Measurements from ENCODE around the gene TSPAN19. TPM values are rescaled to one million over a fixed set of nuclear protein-coding genes. Genes with fewer than 3 reads are reported as not detected.

Gene TSPAN19
- total RNA-seq, 5 donors from 2014 or later (not counting 1 experiment from before 2014, with no cell fraction given): not detected

GRCh38 chr12:85029456-85029855, 6.6 kb downstream of the TSPAN19 start:
- POLR2A ChIA-PET: no interaction called here
- H3K27me3 Mint-ChIP-seq: peaks cover 0 to 7% of the 10 kb centered on the region in 2 donors
- peak in 1 of 35 experiments; percentile 4 for DNase-seq

GRCh38 chr12:85018098-85018497, 18.0 kb downstream of the TSPAN19 start:
- ChIA-PET CTCF (no interaction called here), POLR2A (no interaction called here)
- Mint-ChIP-seq H3K4me1 (no peaks in the 10 kb centered on the region), H3K27me3 (no peaks in the 10 kb centered on the region), H3K4me3 (no peak overlapping the region), H3K9me3 (no peaks in the 10 kb centered on the region), H3K27ac (no peak overlapping the region), H3K36me3 (no peaks in the 10 kb centered on the region)
- Histone ChIP-seq H3K4me3 (ENCODE audit: control insufficient read depth in 1 of 2, extremely low read depth in 1 of 2, low read length in 1 of 2) (no peak overlapping the region), H3K4me1 (ENCODE audit: control insufficient read depth in 1 of 2, extremely low read depth in 1 of 2, insufficient read depth in 2 of 2, low read length in 2 of 2) (no peaks in the 10 kb centered on the region), H3K9me3 (no peaks in the 10 kb centered on the region), H3K27me3 (replicated peaks in 1 of 2; ENCODE audit: control insufficient read depth in 2 of 2, extremely low read depth in 1 of 2, insufficient read depth in 2 of 2, low read length in 1 of 2) (no peaks in the 10 kb centered on the region), H3K36me3 (ENCODE audit: control insufficient read depth in 2 of 2, extremely low read depth in 1 of 2, insufficient read depth in 1 of 2, low read length in 1 of 2) (no peaks in the 10 kb centered on the region), H3K27ac (ENCODE audit: low read length) (no peak overlapping the region)
- WGBS (ENCODE audit: insufficient coverage): no CpG with 5 or more reads among the region's 2 CpGs
- DNase-seq (no peak), ATAC-seq (replicated peaks in 1 of 4) (no peak)

More at GRCh38 chr12:85029456-85029855, 6.6 kb downstream of the TSPAN19 start:
- no peak overlapping the region for H3K27ac Mint-ChIP-seq
- H3K27ac ChIP-seq (ENCODE audit: low read length): no peak overlapping the region
- no peaks in the 10 kb centered on the region for H3K4me1 ChIP-seq (ENCODE audit: control insufficient read depth in 1 of 2, extremely low read depth in 1 of 2, insufficient read depth in 2 of 2, low read length in 2 of 2)
- no peak overlapping the region for H3K4me3 Mint-ChIP-seq
- H3K36me3 ChIP-seq (ENCODE audit: control insufficient read depth in 2 of 2, extremely low read depth in 1 of 2, insufficient read depth in 1 of 2, low read length in 1 of 2): no peaks in the 10 kb centered on the region
- CTCF ChIA-PET: interaction anchor here (0.5 to 3.4 kb wide), 10 partner anchors 13 to 1338 kb away, joined by 3 to 15 read pairs (median 6); no protein-coding TSS in a partner anchor
- no peak for ATAC-seq (replicated peaks in 1 of 4)
- no peaks in the 10 kb centered on the region for H3K4me1 Mint-ChIP-seq
- H3K9me3 ChIP-seq: no peaks in the 10 kb centered on the region
- no peaks in the 10 kb centered on the region for H3K9me3 Mint-ChIP-seq
- H3K4me3 ChIP-seq (ENCODE audit: control insufficient read depth in 1 of 2, extremely low read depth in 1 of 2, low read length in 1 of 2): no peak overlapping the region
- H3K36me3 Mint-ChIP-seq: no peaks in the 10 kb centered on the region
- no peaks in the 10 kb centered on the region for H3K27me3 ChIP-seq (replicated peaks in 1 of 2; ENCODE audit: control insufficient read depth in 2 of 2, extremely low read depth in 1 of 2, insufficient read depth in 2 of 2, low read length in 1 of 2)

- H3K4me1 Mint-ChIP-seq: no peaks in the 10 kb centered on the region
- H3K4me3 Mint-ChIP-seq: no peak overlapping the region
- H3K27me3 ChIP-seq (replicated peaks in 1 of 2; ENCODE audit: control insufficient read depth in 2 of 2, extremely low read depth in 1 of 2, insufficient read depth in 2 of 2, low read length in 1 of 2): no peaks in the 10 kb centered on the region
- H3K36me3 ChIP-seq (ENCODE audit: control insufficient read depth in 2 of 2, extremely low read depth in 1 of 2, insufficient read depth in 1 of 2, low read length in 1 of 2): no peaks in the 10 kb centered on the region
- CTCF ChIA-PET: no interaction called here
- H3K9me3 ChIP-seq: no peaks in the 10 kb centered on the region
- H3K27ac Mint-ChIP-seq: no peak overlapping the region
- no peaks in the 10 kb centered on the region for H3K4me1 ChIP-seq (ENCODE audit: control insufficient read depth in 1 of 2, extremely low read depth in 1 of 2, insufficient read depth in 2 of 2, low read length in 2 of 2)
- DNase-seq (no peak), ATAC-seq (replicated peaks in 1 of 4) (no peak)
- no peaks in the 10 kb centered on the region for H3K9me3 Mint-ChIP-seq
- H3K27ac ChIP-seq (ENCODE audit: low read length): no peak overlapping the region
- H3K4me3 ChIP-seq (ENCODE audit: control insufficient read depth in 1 of 2, extremely low read depth in 1 of 2, low read length in 1 of 2): no peak overlapping the region
- H3K36me3 Mint-ChIP-seq: no peaks in the 10 kb centered on the region
- H3K27me3 Mint-ChIP-seq: no peaks in the 10 kb centered on the region
- POLR2A ChIA-PET: no interaction called here
Observed at GRCh38 chr12:85017618-85018017, 18.5 kb downstream of the TSPAN19 start.

GRCh38 chr12:85017133-85017532, 18.9 kb downstream of the TSPAN19 start:
- no peaks in the 10 kb centered on the region for H3K36me3 Mint-ChIP-seq
- H3K9me3 ChIP-seq: no peaks in the 10 kb centered on the region
- WGBS (ENCODE audit: insufficient coverage): no CpG with 5 or more reads among the region's 3 CpGs

DNA sequence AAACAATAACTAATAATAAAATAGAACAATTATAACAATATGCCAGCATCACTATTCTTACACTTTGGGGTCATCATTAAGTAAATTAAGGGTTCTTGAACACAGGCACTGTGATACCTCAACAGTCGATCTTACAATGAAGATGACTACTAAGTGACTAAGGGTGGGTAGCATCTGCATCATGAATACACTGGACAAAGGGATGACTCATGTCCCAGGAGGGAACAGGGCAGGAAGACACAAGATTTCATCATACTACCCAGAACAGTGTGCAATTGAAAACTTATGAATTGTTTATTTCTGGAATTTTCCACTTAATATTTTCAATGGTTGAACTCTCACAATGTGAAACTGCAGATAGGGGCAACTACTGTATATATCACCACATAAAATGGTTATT, 19.7 kb downstream of the TSPAN19 start:
- no peak overlapping the region for H3K27ac ChIP-seq (ENCODE audit: low read length)
- no peak overlapping the region for H3K4me3 ChIP-seq (ENCODE audit: control insufficient read depth in 1 of 2, extremely low read depth in 1 of 2, low read length in 1 of 2)
- H3K4me1 Mint-ChIP-seq: no peaks in the 10 kb centered on the region
- no peaks in the 10 kb centered on the region for H3K27me3 Mint-ChIP-seq
- ChIA-PET CTCF (interaction anchor here in 1 of 2 donors (0.6 to 0.8 kb wide), 2 partner anchors 13 to 21 kb away, joined by 3 to 4 read pairs; no protein-coding TSS in a partner anchor), POLR2A (interaction anchor here in 1 of 2 donors (0.6 kb wide), 1 partner anchor 95 kb away, joined by 3 read pairs; no protein-coding TSS in a partner anchor)
- H3K4me1 ChIP-seq (ENCODE audit: control insufficient read depth in 1 of 2, extremely low read depth in 1 of 2, insufficient read depth in 2 of 2, low read length in 2 of 2): no peaks in the 10 kb centered on the region
- DNase-seq (no peak), ATAC-seq (replicated peaks in 1 of 4) (no peak)
- H3K9me3 Mint-ChIP-seq: no peaks in the 10 kb centered on the region
- H3K27ac Mint-ChIP-seq: no peak overlapping the region
- H3K27me3 ChIP-seq (replicated peaks in 1 of 2; ENCODE audit: control insufficient read depth in 2 of 2, extremely low read depth in 1 of 2, insufficient read depth in 2 of 2, low read length in 1 of 2): no peaks in the 10 kb centered on the region
- no CpG with 5 or more reads among the region's 1 CpG for WGBS (ENCODE audit: insufficient coverage)
- no peak overlapping the region for H3K4me3 Mint-ChIP-seq
- H3K9me3 ChIP-seq: no peaks in the 10 kb centered on the region
- no peaks in the 10 kb centered on the region for H3K36me3 ChIP-seq (ENCODE audit: control insufficient read depth in 2 of 2, extremely low read depth in 1 of 2, insufficient read depth in 1 of 2, low read length in 1 of 2)
- H3K36me3 Mint-ChIP-seq: no peaks in the 10 kb centered on the region

More at GRCh38 chr12:85017133-85017532, 18.9 kb downstream of the TSPAN19 start:
- no peak overlapping the region for H3K27ac Mint-ChIP-seq
- POLR2A ChIA-PET: interaction anchor here in 1 of 2 donors (0.6 kb wide), 1 partner anchor 96 kb away, joined by 3 read pairs; no protein-coding TSS in a partner anchor
- H3K27me3 ChIP-seq (replicated peaks in 1 of 2; ENCODE audit: control insufficient read depth in 2 of 2, extremely low read depth in 1 of 2, insufficient read depth in 2 of 2, low read length in 1 of 2): no peaks in the 10 kb centered on the region
- CTCF ChIA-PET: interaction anchor here in 1 of 2 donors (0.6 to 0.8 kb wide), 2 partner anchors 13 to 22 kb away, joined by 3 to 4 read pairs; no protein-coding TSS in a partner anchor
- H3K4me3 Mint-ChIP-seq: no peak overlapping the region
- no peak overlapping the region for H3K27ac ChIP-seq (ENCODE audit: low read length)
- H3K27me3 Mint-ChIP-seq: no peaks in the 10 kb centered on the region
- no peaks in the 10 kb centered on the region for H3K4me1 Mint-ChIP-seq
- H3K4me3 ChIP-seq (ENCODE audit: control insufficient read depth in 1 of 2, extremely low read depth in 1 of 2, low read length in 1 of 2): no peak overlapping the region
- DNase-seq: no peak
- no peaks in the 10 kb centered on the region for H3K9me3 Mint-ChIP-seq
- ATAC-seq (replicated peaks in 1 of 4): no peak
- H3K4me1 ChIP-seq (ENCODE audit: control insufficient read depth in 1 of 2, extremely low read depth in 1 of 2, insufficient read depth in 2 of 2, low read length in 2 of 2): no peaks in the 10 kb centered on the region
- H3K36me3 ChIP-seq (ENCODE audit: control insufficient read depth in 2 of 2, extremely low read depth in 1 of 2, insufficient read depth in 1 of 2, low read length in 1 of 2): no peaks in the 10 kb centered on the region

DNA sequence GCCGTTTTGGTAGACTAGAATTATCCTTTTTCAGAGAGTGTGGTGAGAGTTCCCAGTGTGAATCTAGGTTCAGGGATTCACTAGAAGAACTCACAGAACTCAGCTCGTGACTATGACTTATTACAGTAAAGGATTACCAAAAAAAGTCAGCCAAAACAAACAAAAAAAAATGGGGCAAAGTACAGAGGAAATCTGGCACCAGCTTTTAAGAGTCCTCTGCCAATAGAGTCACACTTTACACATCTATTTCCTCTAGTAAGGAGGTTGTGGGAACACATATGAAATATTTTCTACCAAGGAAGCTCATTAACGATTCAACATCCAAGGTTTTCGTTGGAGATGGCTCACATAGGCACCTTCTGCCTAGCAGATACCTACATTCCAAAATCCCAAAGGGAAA, 28.2 kb downstream of the TSPAN19 start:
- no peaks in the 10 kb centered on the region for H3K4me1 Mint-ChIP-seq
- CTCF ChIA-PET: no interaction called here
- H3K36me3 Mint-ChIP-seq: no peaks in the 10 kb centered on the region
- Histone ChIP-seq H3K4me1 (ENCODE audit: control insufficient read depth in 1 of 2, extremely low read depth in 1 of 2, insufficient read depth in 2 of 2, low read length in 2 of 2) (no peaks in the 10 kb centered on the region), H3K4me3 (ENCODE audit: control insufficient read depth in 1 of 2, extremely low read depth in 1 of 2, low read length in 1 of 2) (no peak overlapping the region), H3K27me3 (replicated peaks in 1 of 2; ENCODE audit: control insufficient read depth in 2 of 2, extremely low read depth in 1 of 2, insufficient read depth in 2 of 2, low read length in 1 of 2) (no peaks in the 10 kb centered on the region), H3K9me3 (no peaks in the 10 kb centered on the region), H3K27ac (ENCODE audit: low read length) (no peak overlapping the region), H3K36me3 (ENCODE audit: control insufficient read depth in 2 of 2, extremely low read depth in 1 of 2, insufficient read depth in 1 of 2, low read length in 1 of 2) (no peaks in the 10 kb centered on the region)
- H3K9me3 Mint-ChIP-seq: peaks cover 0 to 4% (median 0%) of the 10 kb centered on the region in 3 donors
- POLR2A ChIA-PET: interaction anchor here in 1 of 2 donors (0.6 kb wide), 1 partner anchor 1744 kb away, joined by 5 read pairs; no protein-coding TSS in a partner anchor
- WGBS (ENCODE audit: insufficient coverage): 50% methylated on average over 1 of the region's 4 CpGs
- H3K27ac Mint-ChIP-seq: no peak overlapping the region
- ATAC-seq (replicated peaks in 1 of 4) (no peak), DNase-seq (no peak)
- no peaks in the 10 kb centered on the region for H3K27me3 Mint-ChIP-seq
- no peak overlapping the region for H3K4me3 Mint-ChIP-seq

DNA sequence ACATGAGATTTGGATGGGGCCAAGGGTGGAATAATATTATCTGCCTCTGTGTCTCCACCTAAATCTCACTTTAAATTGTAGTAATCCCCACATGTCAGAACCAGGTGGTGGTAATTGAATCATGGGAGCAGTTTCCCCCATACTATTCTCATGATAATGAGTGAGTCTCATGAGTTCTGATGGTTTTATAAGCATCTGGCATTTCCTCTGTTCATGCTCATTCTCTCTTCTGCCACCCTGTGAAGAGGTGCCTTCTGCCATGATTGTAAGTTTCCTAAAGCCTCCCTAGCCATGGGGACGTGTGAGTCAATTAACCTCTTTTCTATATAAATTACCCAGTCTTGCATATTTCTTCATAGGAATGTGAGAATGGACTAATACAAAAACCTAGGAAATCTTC, 29.9 kb downstream of the TSPAN19 start:
- DNase-seq: no peak
- Mint-ChIP-seq H3K36me3 (no peaks in the 10 kb centered on the region), H3K9me3 (peaks cover 0 to 8% (median 0%) of the 10 kb centered on the region in 3 donors), H3K4me3 (no peak overlapping the region), H3K27me3 (no peaks in the 10 kb centered on the region), H3K4me1 (no peaks in the 10 kb centered on the region), H3K27ac (no peak overlapping the region)
- Histone ChIP-seq H3K4me3 (ENCODE audit: control insufficient read depth in 1 of 2, extremely low read depth in 1 of 2, low read length in 1 of 2) (no peak overlapping the region), H3K27ac (ENCODE audit: low read length) (no peak overlapping the region), H3K4me1 (ENCODE audit: control insufficient read depth in 1 of 2, extremely low read depth in 1 of 2, insufficient read depth in 2 of 2, low read length in 2 of 2) (no peaks in the 10 kb centered on the region), H3K27me3 (replicated peaks in 1 of 2; ENCODE audit: control insufficient read depth in 2 of 2, extremely low read depth in 1 of 2, insufficient read depth in 2 of 2, low read length in 1 of 2) (no peaks in the 10 kb centered on the region), H3K36me3 (ENCODE audit: control insufficient read depth in 2 of 2, extremely low read depth in 1 of 2, insufficient read depth in 1 of 2, low read length in 1 of 2) (no peaks in the 10 kb centered on the region), H3K9me3 (no peaks in the 10 kb centered on the region)
- CTCF ChIA-PET: no interaction called here
- WGBS (ENCODE audit: insufficient coverage): no CpG with 5 or more reads among the region's 1 CpG
- ATAC-seq (replicated peaks in 1 of 4): no peak
- POLR2A ChIA-PET: no interaction called here
